Panc1 (cell line): Measurements from ENCODE around the gene CYP4F2. TPM values are rescaled to one million over a fixed set of nuclear protein-coding genes. Genes with fewer than 3 reads are reported as not detected.

Source experiments
- ATAC-seq: fragments of 200-7000 bp; cut with Tn5 transposase; 2 replicates; pipeline ENCODE4 v1.9.1; 2020; ENCODE audit warnings: mild to moderate bottlenecking, moderate library complexity
- BruUV-seq: library from RNA; stranded (reverse); fragments of 400-500 nt; replicated peaks from 2 replicates; lab custom pipeline; 2021; lab: Mats Ljungman, UMichigan
- CTCF ChIA-PET: fragments of 300-600 bp; sonication (Branson Sonifier 250); formaldehyde crosslinking; loops from one replicate; lab custom pipeline; 2022; ENCODE audit warnings: antibody characterized with exemption; lab: Charles Lee
- POLR2A ChIA-PET: fragments of 300-600 bp; sonication (Branson Sonifier 250); formaldehyde crosslinking; loops from one replicate; lab custom pipeline; 2022; ENCODE audit warnings: antibody characterized with exemption; lab: Charles Lee
- DNase-seq: peaks from one replicate; pipeline ENCODE4 v3.0.0-alpha.2; 2010; ENCODE audit warnings: low read depth, low spot score
- H3K27ac ChIP-seq: 2 replicates; pipeline ENCODE4 v1.5.1; 2011; ENCODE audit warnings: mild to moderate bottlenecking, low read length, inconsistent platforms
- H3K27me3 ChIP-seq: fragments of 200-500 bp; sonication (Bioruptor generic); 2 replicates; pipeline ENCODE4 v1.6.0; 2014; ENCODE audit warnings: low read length, inconsistent platforms; ENCODE audit not compliant: control insufficient read depth, insufficient read depth
- H3K36me3 ChIP-seq: fragments of 200-500 bp; sonication (Bioruptor generic); 2 replicates; pipeline ENCODE4 v1.5.1; 2014; ENCODE audit warnings: inconsistent platforms, mild to moderate bottlenecking, low read length, moderate library complexity; ENCODE audit not compliant: control insufficient read depth, insufficient read depth
- H3K4me1 ChIP-seq: 2 replicates; pipeline ENCODE4 v1.5.1; 2011; ENCODE audit warnings: inconsistent platforms, mild to moderate bottlenecking, low read length, moderate library complexity; ENCODE audit not compliant: control insufficient read depth, insufficient read depth
- H3K4me3 ChIP-seq, 2 experiments: 2 replicates each; pipeline ENCODE4 v1.5.1; 2011 to 2012; ENCODE audit warnings: low read depth in 2 of 2, low read length in 2 of 2, mild to moderate bottlenecking in 2 of 2, inconsistent platforms in 1 of 2, moderate library complexity in 1 of 2
- H3K9me3 ChIP-seq: fragments of 200-500 bp; sonication (Bioruptor generic); 2 replicates; pipeline ENCODE4 v1.5.1; 2014; ENCODE audit warnings: low read depth, mild to moderate bottlenecking, inconsistent platforms, low read length, moderate library complexity; ENCODE audit not compliant: control insufficient read depth, insufficient read depth
- CTCF ChIP-seq: fragments of 450-650 bp; IDR thresholded peaks from 2 replicates; pipeline ENCODE4 v1.5.1; 2017; ENCODE audit warnings: mild to moderate bottlenecking
- POLR2AphosphoS5 ChIP-seq: IDR thresholded peaks from 2 replicates; pipeline ENCODE4 v1.6.1; 2012; ENCODE audit warnings: mild to moderate bottlenecking, low read depth, low read length, moderate library complexity
- REST ChIP-seq, 2 experiments: IDR thresholded peaks; 2 replicates each; pipeline ENCODE4 v1.6.1; 2011 to 2012; ENCODE audit warnings: low read depth in 2 of 2, control low read depth in 1 of 2, low read length in 1 of 2, mild to moderate bottlenecking in 1 of 2, moderate library complexity in 1 of 2; ENCODE audit not compliant: insufficient read depth in 1 of 2
- SIN3A ChIP-seq: IDR thresholded peaks from 2 replicates; pipeline ENCODE4 v1.6.1; 2012; ENCODE audit warnings: low read depth, mild to moderate bottlenecking, low read length, moderate library complexity, borderline replicate concordance; ENCODE audit not compliant: insufficient read depth
- TCF7L2 ChIP-seq: IDR thresholded peaks from 2 replicates; pipeline ENCODE4 v1.6.1; 2011; ENCODE audit warnings: mild to moderate bottlenecking, low read depth, low read length, inconsistent platforms
- in situ Hi-C: cut with HindIII; loops from 2 replicates; pipeline ENCODE4 v1.10.0; 2016; ENCODE audit warnings: low sequenced_read_pairs, low pct_unique_long_range_greater_than_20kb
- intact Hi-C: fragments of 100-400 bp; cut with micrococcal nuclease; formaldehyde crosslinking; loops from one replicate; pipeline ENCODE4 v1.10.0; 2022; ENCODE audit not compliant: unreplicated experiment
- total RNA-seq: library from RNA; stranded (reverse); gene quantifications from one replicate; pipeline ENCODE4 v1.2.1, GENCODE V29; 2021; ENCODE audit not compliant: unreplicated experiment

Gene CYP4F2
- total RNA-seq, 1 experiment from 2014 or later: 0.21 TPM

DNA sequence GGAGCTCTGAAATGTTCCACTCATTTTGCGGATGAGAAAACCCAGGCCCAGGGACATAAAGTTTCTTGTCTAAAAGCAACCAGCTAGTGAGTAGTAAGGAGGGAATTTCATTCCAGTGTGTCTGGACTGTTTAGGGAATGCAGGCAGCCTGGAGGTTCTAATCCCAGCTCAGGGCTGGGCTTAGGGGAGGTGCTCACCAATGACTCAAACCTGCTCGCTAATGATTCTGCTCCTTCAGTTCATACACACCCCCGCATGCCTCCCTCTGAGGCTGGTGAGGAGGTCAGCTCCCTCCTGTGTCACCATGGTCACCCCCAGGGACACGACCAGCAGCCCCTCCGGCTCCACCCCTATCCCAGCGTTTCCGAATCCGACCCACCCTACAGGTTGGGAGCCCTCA is 34.6 kb downstream of the CYP4F2 start:
- Histone ChIP-seq H3K36me3 (no peaks in the 10 kb centered on the region; the same call in 1 of the 2 replicates), H3K4me1 (no peaks in the 10 kb centered on the region), H3K27ac (no peak overlapping the region), H3K27me3 (no peaks in the 10 kb centered on the region), H3K4me3 (no peak overlapping the region), H3K9me3 (no peaks in the 10 kb centered on the region)
- intact Hi-C loops (no loop called here), in situ Hi-C loops (no loop called here)
- DNase-seq (no peak), ATAC-seq (no peak)
- ChIA-PET CTCF (no interaction called here), POLR2A (no interaction called here)
- TF ChIP-seq POLR2AphosphoS5 (no peak), REST (IDR thresholded peaks at IDR 0.05; ENCODE audit: insufficient read depth in 1 of 2, low read depth in 2 of 2, low read length in 1 of 2) (no peak), CTCF (no peak), SIN3A (no peak), TCF7L2 (no peak)
- BruUV-seq: no TSS peak

DNA sequence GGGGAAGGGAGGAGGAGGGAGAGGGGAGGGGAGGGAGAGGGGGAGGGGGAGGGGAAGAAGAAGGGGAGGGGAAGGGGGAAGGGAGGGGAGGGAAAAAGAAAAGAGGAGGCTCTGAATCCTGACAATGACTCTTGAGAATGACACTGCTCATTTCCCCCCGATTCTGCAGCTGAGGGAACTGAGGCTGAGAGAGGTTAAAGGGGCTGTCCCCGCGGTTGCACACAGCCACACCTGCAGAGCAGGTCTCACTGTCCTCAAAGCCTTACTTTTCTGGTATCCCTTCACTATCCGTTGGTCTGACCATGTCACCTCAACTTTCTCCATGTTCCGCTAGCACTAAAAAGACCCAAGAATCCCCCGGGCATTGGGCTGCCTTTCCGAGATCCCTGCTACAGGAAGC is 35.4 kb downstream of the CYP4F2 start:
- ATAC-seq (no peak), DNase-seq (no peak)
- Histone ChIP-seq H3K4me1 (no peaks in the 10 kb centered on the region), H3K4me3 (no peak overlapping the region), H3K36me3 (no peaks in the 10 kb centered on the region; the same call in 1 of the 2 replicates), H3K27me3 (no peaks in the 10 kb centered on the region), H3K27ac (no peak overlapping the region), H3K9me3 (no peaks in the 10 kb centered on the region)
- TF ChIP-seq CTCF (no peak), TCF7L2 (no peak), SIN3A (no peak), POLR2AphosphoS5 (no peak), REST (IDR thresholded peaks at IDR 0.05; ENCODE audit: insufficient read depth in 1 of 2, low read depth in 2 of 2, low read length in 1 of 2) (no peak)
- in situ Hi-C loops (no loop called here), intact Hi-C loops (no loop called here)
- CTCF ChIA-PET: no interaction called here
- BruUV-seq: no TSS peak
- POLR2A ChIA-PET: no interaction called here
